GM12878 (cell line): ENCODE results near the gene IL1R2. TPM values are rescaled to one million over a fixed set of nuclear protein-coding genes. Genes with fewer than 3 reads are reported as not detected.

ENCODE experiments used
- ATAC-seq: fragments of 200-7000 bp; cut with Tn5 transposase; 3 replicates; pipeline ENCODE4 v1.9.1; 2020; ENCODE audit warnings: mild to moderate bottlenecking, moderate library complexity
- BruUV-seq: library from RNA; stranded (reverse); fragments of 400-500 nt; replicated peaks from 2 replicates; lab custom pipeline; 2021; lab: Mats Ljungman, UMichigan
- CTCF ChIA-PET: fragments of 300-600 bp; sonication (Branson Sonifier 250); formaldehyde crosslinking; extraction: SDS; loops from one replicate; lab custom pipeline; 2021; ENCODE audit warnings: inconsistent platforms; lab: Yijun Ruan, JAX
- POLR2A ChIA-PET: fragments of 350-600 bp; formaldehyde crosslinking; extraction: SDS; loops from one replicate; lab custom pipeline; 2021; ENCODE audit warnings: inconsistent platforms; lab: Charles Lee
- RAD21 ChIA-PET: fragments of 300-600 bp; sonication (Branson Sonifier 250); formaldehyde crosslinking; loops from one replicate; lab custom pipeline; 2023; ENCODE audit warnings: antibody characterized with exemption; ENCODE audit not compliant: unreplicated experiment; lab: Charles Lee
- SMC1A ChIA-PET: fragments of 300-600 bp; sonication (Branson Sonifier 250); formaldehyde crosslinking; loops from one replicate; lab custom pipeline; 2023; ENCODE audit not compliant: unreplicated experiment, uncharacterized antibody; lab: Charles Lee
- DNase-seq: peaks from one replicate; pipeline ENCODE4 v3.0.0-alpha.2; 2011; ENCODE audit warnings: low read depth, low spot score
- FAIRE-seq: peaks from 3 replicates; lab custom pipeline; 2011; peaks lifted over from hg19 to GRCh38; lab: Jason Lieb, UNC
- H2AFZ ChIP-seq: 2 replicates; pipeline ENCODE4 v1.6.0; 2011; ENCODE audit warnings: low read depth, low read length, control low read depth; ENCODE audit not compliant: control insufficient read depth
- H3K27ac ChIP-seq: 2 replicates; pipeline ENCODE4 v1.5.1; 2011; ENCODE audit warnings: control low read depth; ENCODE audit not compliant: control insufficient read depth, insufficient read depth
- H3K27me3 ChIP-seq, 2 experiments: replicated peaks in 1 of 2; 2 replicates each; pipeline versions ENCODE4 v1.6.0 to v1.6.1; 2011; ENCODE audit warnings: low read length in 1 of 2; ENCODE audit not compliant: control insufficient read depth in 2 of 2, insufficient read depth in 2 of 2
- H3K36me3 ChIP-seq, 2 experiments: 2 replicates each; pipeline ENCODE4 v1.5.1; 2011; ENCODE audit warnings: low read length in 1 of 2; ENCODE audit not compliant: control insufficient read depth in 2 of 2, insufficient read depth in 2 of 2
- H3K4me1 ChIP-seq: 2 replicates; pipeline ENCODE4 v1.6.1; 2011; ENCODE audit warnings: mild to moderate bottlenecking, low read length, moderate library complexity, mixed read lengths; ENCODE audit not compliant: control insufficient read depth, insufficient read depth
- H3K4me2 ChIP-seq: 2 replicates; pipeline ENCODE4 v1.6.0; 2011; ENCODE audit warnings: control low read depth; ENCODE audit not compliant: control insufficient read depth, insufficient read depth
- H3K4me3 ChIP-seq: fragments of 200-600 bp; sonication (generic); 2 replicates; pipeline ENCODE4 v1.5.1; 2016
- H3K79me2 ChIP-seq: 2 replicates; pipeline ENCODE4 v1.6.0; 2011; ENCODE audit warnings: low read length; ENCODE audit not compliant: control insufficient read depth, insufficient read depth
- H3K9ac ChIP-seq: 2 replicates; pipeline ENCODE4 v1.8.0; 2011; ENCODE audit warnings: low read length, control low read depth, mixed read lengths; ENCODE audit not compliant: control insufficient read depth, insufficient read depth
- H3K9me3 ChIP-seq: replicated peaks from 3 replicates; pipeline ENCODE4 v1.5.1; 2011; ENCODE audit warnings: mild to moderate bottlenecking, low read length; ENCODE audit not compliant: control insufficient read depth, insufficient read depth
- H4K20me1 ChIP-seq: 2 replicates; pipeline ENCODE4 v1.6.0; 2011; ENCODE audit not compliant: control insufficient read depth, insufficient read depth
- NBN ChIP-seq: fragments of 450-650 bp; IDR thresholded peaks from 2 replicates; pipeline ENCODE4 v1.6.1; 2016
- SMC3 ChIP-seq: IDR thresholded peaks from 2 replicates; pipeline ENCODE4 v1.6.1; 2011; ENCODE audit warnings: low read length, improper control_type of control experiment, borderline replicate concordance
- WGBS: methylation state at CpG from one replicate; pipeline ENCODE4 v1.1.6; 2016; ENCODE audit warnings: low lambda C conversion rate; ENCODE audit not compliant: insufficient replicate concordance, insufficient coverage; ENCODE audit errors: missing lambda C conversion rate; 5-methylcytosine and 5-hydroxymethylcytosine counted together
- in situ Hi-C: fragments of 300-500 bp; cut with MboI; formaldehyde crosslinking; loops from 9 replicates; pipeline ENCODE4 v1.14.3; 2018; ENCODE audit warnings: mixed read lengths
- intact Hi-C: fragments of 100-400 bp; cut with micrococcal nuclease; formaldehyde crosslinking; loops from one replicate; pipeline ENCODE4 v1.14.2; 2022; ENCODE audit not compliant: unreplicated experiment
- polyA plus RNA-seq, 11 experiments: library from polyadenylated mRNA; depleted of rRNA in 4 of 11; unstranded in 6 of 11; stranded (reverse) in 5 of 11; fragments of >200 nt; fragmentation: Nextera tagmentation in 4 of 11; fragmentation: Illumina TruSeq in 1 of 11; extraction: Ambion mirVana in 4 of 11; extraction: Trizol in 1 of 11; gene quantifications; 1 replicate in 1 of 11; 2 replicates in 10 of 11; pipeline versions ENCODE4 v1.2.1 to v1.2.3, GENCODE V29; 2011 to 2016; ENCODE audit warnings: inconsistent platforms in 2 of 11, missing spikeins in 2 of 11, low read depth in 1 of 11
- total RNA-seq, 4 experiments: library from RNA; depleted of rRNA in 3 of 4; stranded (reverse); fragments of >200 nt in 3 of 4; fragmentation: Illumina TruSeq in 1 of 4; extraction: Trizol in 1 of 4; gene quantifications; 2 replicates each; pipeline versions ENCODE4 v1.2.1 to v1.2.3, GENCODE V29; 2013 to 2021
- TF ChIP-seq, protein P1 (sequence below): fragments of 450-650 bp; IDR thresholded peaks from 2 replicates; pipeline ENCODE4 v1.6.1; 2017; ENCODE audit warnings: mild to moderate bottlenecking, moderate library complexity
- TF ChIP-seq, protein P2 (sequence below): IDR thresholded peaks from 2 replicates; pipeline ENCODE4 v1.6.1; 2012; ENCODE audit warnings: low read length, inconsistent platforms
- TF ChIP-seq, protein P3 (sequence below): IDR thresholded peaks from 2 replicates; pipeline ENCODE4 v1.6.1; 2011; ENCODE audit warnings: borderline replicate concordance, low read depth, mild to moderate bottlenecking, moderate library complexity, mixed read lengths, low read length; ENCODE audit not compliant: insufficient read depth; ENCODE audit errors: extremely low read length

Gene IL1R2
- total and polyA plus RNA-seq, 10 of the 15 experiments (the other 5 are each of a cell fraction or from before 2014, with no cell fraction given) = 0.44 to 6.4 (median 0.62) TPM

DNA sequence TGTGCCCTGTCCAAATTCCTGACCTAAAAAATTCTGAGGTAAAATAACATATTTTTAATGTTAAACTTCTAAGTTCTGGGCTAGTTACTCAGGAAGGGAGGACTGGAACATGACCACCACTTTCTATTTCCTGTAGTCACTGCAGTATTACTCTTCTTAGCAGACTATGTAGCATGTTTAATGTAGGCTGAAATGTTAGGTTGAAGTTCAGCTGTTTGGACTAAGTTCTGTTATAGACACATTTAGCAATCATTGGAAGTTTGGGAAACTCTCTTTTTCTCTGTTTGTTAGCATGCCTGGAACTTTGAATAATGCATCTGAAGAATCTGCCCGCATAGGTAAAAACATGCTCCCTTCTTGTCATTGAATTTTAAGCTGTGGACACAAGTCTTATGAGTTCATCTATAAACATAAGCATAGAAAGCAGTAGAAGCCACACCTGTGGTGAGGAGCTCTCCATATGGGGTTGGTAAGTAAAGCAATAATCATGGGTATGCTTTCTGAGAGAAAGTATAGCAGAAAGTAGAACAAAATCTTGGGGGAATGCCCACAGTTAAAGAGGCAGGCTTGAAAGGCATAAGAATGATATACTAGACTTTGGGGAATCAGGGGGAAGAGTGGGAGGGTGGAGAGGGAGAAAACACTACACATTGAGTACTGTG is 52.6 kb downstream of the IL1R2 start:
- Histone ChIP-seq H3K9ac (no peak overlapping the region), H3K9me3 (peaks cover 2% of the 10 kb centered on the region; the same call in 1 of the 3 replicates), H3K4me2 (no peak overlapping the region), H3K36me3 (no peaks in the 10 kb centered on the region), H3K27ac (no peak overlapping the region), H3K4me1 (no peaks in the 10 kb centered on the region), H3K4me3 (no peak overlapping the region), H3K27me3 (no peaks in the 10 kb centered on the region), H3K79me2 (no peaks in the 10 kb centered on the region), H4K20me1 (no peaks in the 10 kb centered on the region), H2AFZ (no peak overlapping the region)
- no peak for FAIRE-seq
- CTCF ChIA-PET = interaction anchor here (1.6 to 2.6 kb wide), 3 partner anchors 9 to 196 kb away, joined by 4 to 11 read pairs (median 6); no protein-coding TSS in a partner anchor
- intact Hi-C loops (no loop called here), in situ Hi-C loops (no loop called here)
- ATAC-seq = peak; percentile 68
- no TSS peak for BruUV-seq
- TF ChIP-seq, protein P1, sequence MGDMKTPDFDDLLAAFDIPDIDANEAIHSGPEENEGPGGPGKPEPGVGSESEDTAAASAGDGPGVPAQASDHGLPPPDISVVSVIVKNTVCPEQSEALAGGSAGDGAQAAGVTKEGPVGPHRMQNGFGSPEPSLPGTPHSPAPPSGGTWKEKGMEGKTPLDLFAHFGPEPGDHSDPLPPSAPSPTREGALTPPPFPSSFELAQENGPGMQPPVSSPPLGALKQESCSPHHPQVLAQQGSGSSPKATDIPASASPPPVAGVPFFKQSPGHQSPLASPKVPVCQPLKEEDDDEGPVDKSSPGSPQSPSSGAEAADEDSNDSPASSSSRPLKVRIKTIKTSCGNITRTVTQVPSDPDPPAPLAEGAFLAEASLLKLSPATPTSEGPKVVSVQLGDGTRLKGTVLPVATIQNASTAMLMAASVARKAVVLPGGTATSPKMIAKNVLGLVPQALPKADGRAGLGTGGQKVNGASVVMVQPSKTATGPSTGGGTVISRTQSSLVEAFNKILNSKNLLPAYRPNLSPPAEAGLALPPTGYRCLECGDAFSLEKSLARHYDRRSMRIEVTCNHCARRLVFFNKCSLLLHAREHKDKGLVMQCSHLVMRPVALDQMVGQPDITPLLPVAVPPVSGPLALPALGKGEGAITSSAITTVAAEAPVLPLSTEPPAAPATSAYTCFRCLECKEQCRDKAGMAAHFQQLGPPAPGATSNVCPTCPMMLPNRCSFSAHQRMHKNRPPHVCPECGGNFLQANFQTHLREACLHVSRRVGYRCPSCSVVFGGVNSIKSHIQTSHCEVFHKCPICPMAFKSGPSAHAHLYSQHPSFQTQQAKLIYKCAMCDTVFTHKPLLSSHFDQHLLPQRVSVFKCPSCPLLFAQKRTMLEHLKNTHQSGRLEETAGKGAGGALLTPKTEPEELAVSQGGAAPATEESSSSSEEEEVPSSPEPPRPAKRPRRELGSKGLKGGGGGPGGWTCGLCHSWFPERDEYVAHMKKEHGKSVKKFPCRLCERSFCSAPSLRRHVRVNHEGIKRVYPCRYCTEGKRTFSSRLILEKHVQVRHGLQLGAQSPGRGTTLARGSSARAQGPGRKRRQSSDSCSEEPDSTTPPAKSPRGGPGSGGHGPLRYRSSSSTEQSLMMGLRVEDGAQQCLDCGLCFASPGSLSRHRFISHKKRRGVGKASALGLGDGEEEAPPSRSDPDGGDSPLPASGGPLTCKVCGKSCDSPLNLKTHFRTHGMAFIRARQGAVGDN = peak; percentile 13; the same call in 1 of the 2 replicates
- TF ChIP-seq SMC3 = no peak
- TF ChIP-seq, protein P2, sequence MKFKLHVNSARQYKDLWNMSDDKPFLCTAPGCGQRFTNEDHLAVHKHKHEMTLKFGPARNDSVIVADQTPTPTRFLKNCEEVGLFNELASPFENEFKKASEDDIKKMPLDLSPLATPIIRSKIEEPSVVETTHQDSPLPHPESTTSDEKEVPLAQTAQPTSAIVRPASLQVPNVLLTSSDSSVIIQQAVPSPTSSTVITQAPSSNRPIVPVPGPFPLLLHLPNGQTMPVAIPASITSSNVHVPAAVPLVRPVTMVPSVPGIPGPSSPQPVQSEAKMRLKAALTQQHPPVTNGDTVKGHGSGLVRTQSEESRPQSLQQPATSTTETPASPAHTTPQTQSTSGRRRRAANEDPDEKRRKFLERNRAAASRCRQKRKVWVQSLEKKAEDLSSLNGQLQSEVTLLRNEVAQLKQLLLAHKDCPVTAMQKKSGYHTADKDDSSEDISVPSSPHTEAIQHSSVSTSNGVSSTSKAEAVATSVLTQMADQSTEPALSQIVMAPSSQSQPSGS = no peak
- TF ChIP-seq, protein P3, sequence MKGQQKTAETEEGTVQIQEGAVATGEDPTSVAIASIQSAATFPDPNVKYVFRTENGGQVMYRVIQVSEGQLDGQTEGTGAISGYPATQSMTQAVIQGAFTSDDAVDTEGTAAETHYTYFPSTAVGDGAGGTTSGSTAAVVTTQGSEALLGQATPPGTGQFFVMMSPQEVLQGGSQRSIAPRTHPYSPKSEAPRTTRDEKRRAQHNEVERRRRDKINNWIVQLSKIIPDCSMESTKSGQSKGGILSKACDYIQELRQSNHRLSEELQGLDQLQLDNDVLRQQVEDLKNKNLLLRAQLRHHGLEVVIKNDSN = no peak
- no peak for TF ChIP-seq NBN
- POLR2A ChIA-PET = interaction anchor here (1.0 to 2.4 kb wide), 2 partner anchors 11 to 16 kb away, joined by 3 to 9 read pairs; no protein-coding TSS in a partner anchor
- DNase-seq = no peak
- SMC1A ChIA-PET = interaction anchor here (1.0 to 9.1 kb wide), 10 partner anchors 12 to 122 kb away, joined by 3 to 68 read pairs (median 6); no protein-coding TSS in a partner anchor
- RAD21 ChIA-PET = interaction anchor here (0.7 to 2.2 kb wide), 7 partner anchors 9 to 196 kb away, joined by 3 to 16 read pairs (median 4); no protein-coding TSS in a partner anchor
- 58% methylated on average over 1 of the region's 1 CpG for WGBS
